Activated CD4-positive, alpha-beta T cell treated with anti-CD3 and anti-CD28 coated beads for 36 hours (primary cell): Measurements from ENCODE around the gene SLC38A7. TPM values are rescaled to one million over a fixed set of nuclear protein-coding genes. Genes with fewer than 3 reads are reported as not detected.

Experiments used
- total RNA-seq, 2 experiments: library from RNA; stranded (reverse); gene quantifications; one replicate each; pipeline ENCODE4 v1.2.3, GENCODE V29; 2021

Gene SLC38A7
- total RNA-seq, 2 experiments from 2014 or later: 4.5 to 6.5 TPM

Other genes with a start within 250 kb of the SLC38A7 start
- gene NDRG4, start 184.6 kb downstream of the SLC38A7 start, total RNA-seq: 1 to 10 TPM; 6.9 to 7.2 TPM
- 10 to 100 TPM; 13.8 to 15.1 TPM for gene SETD6, start 169.3 kb downstream of the SLC38A7 start, total RNA-seq
- gene CNOT1, start 54.9 kb downstream of the SLC38A7 start, total RNA-seq: 100 to 1,000 TPM; 265 to 348 TPM
- 100 to 1,000 TPM; 128 to 133 TPM for gene GOT2, start 49.5 kb upstream of the SLC38A7 start, total RNA-seq